GOT3 (cell line): ENCODE measurements around the gene APLP2.
"Not testable (repeated sequence)": the region's sequence is repeated elsewhere in the genome, so short reads cannot be mapped to it uniquely, and the experiment has no call there.

ENCODE experiments used
- DNase-seq: peaks from one replicate; lab custom pipeline; 2025; ENCODE audit warnings: mixed read lengths; lab: John Stamatoyannopoulos, UW

Gene APLP2

DNA sequence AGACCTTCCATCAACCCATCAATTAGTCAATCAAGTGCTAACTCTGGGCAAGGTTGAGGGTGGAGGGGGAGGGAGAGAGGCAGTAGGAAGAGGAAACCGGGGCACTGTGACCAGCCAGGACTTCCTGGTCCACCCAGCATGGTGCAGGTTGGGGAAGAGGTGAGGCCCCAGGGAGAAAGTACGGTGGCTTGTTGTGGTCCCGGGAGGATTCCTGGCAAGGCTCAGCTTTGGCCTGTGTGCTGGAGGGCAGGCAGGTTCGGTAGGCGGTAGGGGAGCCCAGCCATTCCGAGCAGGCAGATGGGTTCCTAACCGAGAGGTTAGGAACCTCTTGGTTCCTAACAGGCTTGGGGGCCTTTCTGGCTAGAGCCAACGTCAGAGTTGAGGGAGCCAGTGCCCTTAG is 100.7 kb downstream of the APLP2 start:
- no peak for DNase-seq

- no peak for DNase-seq
These were observed 101.8 kb downstream of the APLP2 start for GRCh38 chr11:130171534-130171933.

DNA sequence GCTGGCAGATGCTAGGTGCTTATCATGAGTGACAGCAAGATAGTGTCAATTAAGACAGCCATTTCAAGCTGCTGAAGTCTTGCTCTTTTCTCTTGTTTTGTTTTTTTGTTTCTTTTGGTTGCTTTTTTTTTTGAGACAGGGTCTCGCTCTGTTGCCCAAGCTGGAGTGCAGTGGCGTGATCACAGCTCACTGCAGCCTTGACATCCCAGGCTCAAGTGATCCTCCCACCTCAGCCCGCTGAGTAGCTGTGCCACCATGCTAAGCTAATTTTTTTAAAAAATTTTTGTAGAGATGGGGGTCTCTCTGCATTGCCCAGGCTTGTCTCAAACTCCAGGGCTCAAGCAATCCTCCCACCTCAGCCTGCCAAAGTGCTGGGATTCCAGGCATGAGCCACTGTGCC is 102.3 kb downstream of the APLP2 start:
- not testable (repeated sequence) for DNase-seq

GRCh38 chr11:130174642-130175041 is 104.9 kb downstream of the APLP2 start:
- DNase-seq = no peak

- DNase-seq = no peak
These were observed 106.2 kb downstream of the APLP2 start for GRCh38 chr11:130175898-130176297.

- no peak for DNase-seq
These were observed 108.1 kb downstream of the APLP2 start for GRCh38 chr11:130177782-130178181.

DNA sequence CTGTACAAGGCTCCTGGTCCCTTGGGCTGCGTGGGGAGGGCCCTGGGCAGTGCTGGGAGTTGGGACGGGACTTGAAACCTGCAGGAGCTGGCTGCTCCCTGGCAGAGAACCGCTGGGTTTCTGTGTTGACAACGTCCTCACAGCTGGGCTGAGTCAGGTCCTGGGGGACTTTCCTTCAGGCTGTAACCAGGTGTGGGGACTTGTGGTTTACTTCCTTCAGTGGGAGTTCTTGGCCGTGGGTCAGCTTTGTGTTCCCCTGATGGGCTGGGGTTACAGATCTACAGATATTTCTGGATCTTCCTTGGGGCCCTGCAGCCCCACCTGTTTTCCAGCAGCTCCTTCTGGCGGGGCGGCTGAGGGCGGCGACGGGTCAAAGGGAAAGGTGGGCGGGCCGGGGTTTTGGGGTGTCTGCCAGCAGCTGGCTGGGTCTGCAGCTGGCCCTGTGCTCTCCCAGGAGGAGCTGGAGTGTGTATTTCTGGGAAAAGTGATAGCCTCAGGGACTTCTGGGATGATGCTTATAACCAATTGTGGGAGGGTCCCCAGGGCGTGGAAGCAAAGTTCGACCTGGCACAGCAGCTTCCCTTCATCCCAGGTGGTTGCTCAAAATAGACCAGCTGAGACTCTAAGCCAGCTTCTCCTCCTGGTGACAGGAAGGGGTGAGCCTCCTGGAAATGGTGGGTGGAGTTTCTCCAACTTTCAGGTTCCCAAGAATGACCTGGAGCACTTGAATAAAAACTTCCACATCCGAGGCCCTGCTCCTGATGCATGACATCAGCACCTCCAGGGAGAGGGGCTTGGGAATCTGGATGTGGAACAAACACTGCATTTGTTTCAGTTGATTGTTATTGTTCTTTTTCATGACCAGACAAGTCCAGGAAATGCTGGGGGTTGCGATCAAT is 109.0 kb downstream of the APLP2 start:
- no peak for DNase-seq

DNA sequence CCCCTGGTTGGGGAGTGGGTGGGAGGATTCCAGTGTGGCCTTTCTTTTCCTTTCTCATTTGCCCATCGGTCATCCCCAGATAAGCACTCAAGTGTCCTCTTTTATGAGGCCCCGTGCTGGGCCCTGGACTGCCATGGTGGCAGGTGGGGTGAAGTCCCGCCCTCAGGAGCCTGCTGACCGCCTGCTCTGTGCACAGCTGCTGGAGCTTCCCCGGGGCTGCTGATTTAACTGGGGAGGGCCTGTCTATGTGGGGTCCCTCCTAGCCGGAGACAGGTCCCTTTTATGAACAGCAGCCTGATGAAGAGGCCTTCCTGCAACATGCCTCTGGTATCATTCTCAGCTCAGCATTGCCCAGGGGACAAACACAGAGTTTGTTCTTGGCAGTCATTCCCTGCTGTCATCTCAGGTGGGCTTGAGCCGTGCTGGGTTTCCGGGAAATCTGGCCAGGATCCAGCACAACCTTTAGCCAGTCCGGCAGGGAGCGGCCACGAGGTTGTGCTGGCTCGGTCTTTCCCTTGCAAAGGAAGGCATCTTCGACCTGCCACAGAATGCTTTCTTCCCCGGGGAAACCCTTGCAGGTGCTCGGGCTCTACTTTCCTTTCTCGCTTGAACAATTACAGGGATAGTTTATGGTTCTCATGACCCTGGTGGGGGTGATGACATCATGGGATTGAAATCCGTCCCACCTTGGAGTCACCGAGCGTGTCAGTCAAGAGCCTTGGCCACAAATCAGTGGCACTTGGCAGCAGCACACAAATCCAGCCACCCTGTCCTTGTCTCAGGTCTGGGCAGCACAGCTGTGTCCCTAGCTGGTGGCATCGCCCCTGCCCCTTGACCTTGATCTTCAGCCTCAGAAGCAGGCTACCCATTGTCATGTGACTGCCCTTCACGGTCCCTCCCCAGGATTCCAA is 110.0 kb downstream of the APLP2 start:
- DNase-seq = no peak

DNA sequence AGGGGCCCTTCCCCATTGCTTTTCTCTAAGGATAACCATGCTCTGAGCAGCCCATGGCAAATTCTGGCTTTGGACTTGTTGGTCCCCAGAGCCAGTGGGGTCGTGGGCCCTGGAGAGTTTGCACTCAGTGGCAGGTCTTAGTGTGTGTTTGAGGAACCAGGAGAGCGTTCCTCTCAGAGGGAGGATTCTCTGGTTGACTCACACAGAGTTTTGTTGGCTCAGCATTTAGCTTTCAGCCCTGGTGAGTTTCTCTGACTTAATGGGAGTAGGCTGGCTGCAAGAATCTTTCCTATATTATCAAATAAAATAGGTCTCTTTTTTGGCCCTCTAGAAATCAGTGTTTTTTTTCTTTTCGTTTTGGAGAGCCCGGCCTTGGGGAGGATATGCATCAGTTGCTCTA is 110.8 kb downstream of the APLP2 start:
- no peak for DNase-seq

GRCh38 chr11:130180896-130181294 is 111.2 kb downstream of the APLP2 start:
- no peak for DNase-seq

DNA sequence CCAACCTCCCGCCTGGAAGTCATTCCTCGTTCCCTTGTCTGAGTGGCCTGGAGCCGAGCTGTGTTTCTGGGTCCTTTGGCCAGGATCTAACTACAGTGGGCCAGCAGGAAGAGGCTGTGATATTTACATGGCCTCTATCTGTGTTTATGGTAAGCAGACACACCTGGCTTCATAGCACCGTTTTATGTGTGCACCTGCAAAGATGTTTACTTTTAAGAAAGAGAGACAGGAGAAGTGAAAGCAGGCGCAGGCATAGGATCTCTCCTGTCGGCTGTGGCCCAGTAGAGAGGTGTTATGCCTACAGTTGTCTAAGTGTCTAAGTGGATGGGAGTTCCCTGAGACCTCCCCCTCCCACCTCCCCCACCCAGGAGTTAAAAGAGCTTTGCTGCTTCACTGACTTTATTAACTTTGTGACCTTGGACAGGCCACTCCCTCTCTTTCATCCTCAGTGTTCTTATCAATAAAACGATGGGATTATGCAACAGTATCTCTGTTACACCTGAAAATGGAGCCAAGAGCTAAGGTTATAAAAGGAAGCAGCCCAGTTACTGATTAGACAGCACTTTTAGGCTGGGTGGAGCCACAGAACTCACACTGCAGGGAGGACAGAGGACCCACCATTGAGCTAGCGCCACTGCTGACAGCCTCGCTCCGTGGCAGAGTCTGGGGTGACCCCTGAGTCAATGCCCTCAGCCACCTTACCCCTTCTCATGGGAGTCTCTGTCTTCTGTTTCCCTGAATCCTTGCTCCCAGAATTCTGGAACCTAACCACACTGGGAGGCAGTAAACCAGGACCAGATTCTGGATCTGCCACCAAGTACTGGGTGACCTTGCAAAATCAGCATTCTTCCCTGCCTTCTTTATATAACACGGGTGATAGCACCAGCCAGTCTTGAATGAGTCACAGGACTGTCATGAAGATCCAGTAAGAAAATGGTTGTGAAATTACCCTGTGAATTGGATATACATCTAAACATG is 111.9 kb downstream of the APLP2 start:
- no peak for DNase-seq

DNA sequence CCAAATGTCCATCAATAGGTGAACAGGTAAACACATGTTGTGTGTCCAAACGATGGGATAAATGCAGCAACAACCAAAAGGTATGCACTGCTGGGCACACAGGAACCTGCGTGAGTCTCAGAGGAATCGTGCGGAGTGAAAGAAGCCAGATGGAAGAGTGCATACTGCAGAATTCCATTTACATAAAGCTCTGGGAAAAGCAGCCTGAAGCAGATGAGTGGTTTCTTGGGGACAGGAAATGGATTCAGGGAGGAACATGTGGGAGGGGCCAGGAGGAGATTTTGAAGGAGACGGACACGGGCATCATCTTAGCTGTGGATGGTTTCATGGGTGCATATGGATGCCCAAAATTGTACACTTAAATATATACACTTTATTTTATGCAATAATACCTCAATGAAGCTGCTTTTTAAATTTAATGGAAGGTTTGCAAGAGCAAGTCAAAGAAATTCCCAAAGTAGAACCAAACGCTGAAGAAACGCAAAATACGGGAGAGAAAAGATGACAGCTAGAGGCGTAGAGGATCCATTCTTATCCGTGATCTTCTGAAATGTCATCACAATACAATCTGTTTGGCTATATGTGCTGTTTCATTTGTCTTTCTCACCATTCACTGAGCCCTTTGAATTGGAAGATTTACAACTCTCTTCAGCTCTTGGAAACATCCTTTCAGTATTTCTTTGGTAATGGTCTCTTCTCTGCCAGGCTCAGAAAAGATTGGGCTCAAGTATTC is 114.3 kb downstream of the APLP2 start:
- no peak for DNase-seq

DNA sequence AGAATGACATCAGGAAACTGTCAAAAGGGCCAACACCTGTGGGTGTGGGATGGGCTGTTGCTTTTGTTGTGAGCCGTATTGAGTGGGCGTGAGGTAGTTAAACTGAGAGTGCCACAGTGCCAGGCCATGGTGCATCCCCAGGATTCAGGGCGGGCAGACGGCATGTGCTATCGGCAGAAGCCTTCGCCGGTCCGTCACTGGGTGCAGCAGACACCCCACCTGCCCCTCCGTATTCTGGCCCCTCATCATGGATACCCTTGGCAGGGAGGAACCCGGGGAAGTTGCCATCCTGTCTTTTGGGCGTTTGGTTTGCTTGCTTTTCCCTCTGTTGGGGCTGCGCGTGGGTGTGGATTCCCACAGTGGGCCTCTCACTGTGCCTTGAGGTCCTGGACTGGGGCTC is 117.4 kb downstream of the APLP2 start:
- no peak for DNase-seq

DNA sequence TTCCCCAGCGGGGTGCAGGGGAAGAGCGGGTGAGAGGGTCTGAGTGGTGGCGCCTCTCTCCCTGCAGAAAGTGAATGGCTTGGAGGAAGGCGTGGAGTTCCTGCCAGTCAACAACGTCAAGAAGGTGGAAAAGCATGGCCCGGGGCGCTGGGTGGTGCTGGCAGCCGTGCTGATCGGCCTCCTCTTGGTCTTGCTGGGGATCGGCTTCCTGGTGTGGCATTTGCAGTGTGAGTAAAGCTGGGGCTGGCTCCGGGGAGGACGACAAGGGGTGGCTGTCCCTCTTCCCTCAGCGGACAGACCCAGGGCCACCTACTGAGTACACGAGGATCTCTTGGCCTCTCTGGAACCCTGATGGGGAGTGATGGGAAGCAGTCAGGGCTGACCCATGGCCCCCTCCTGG is 118.4 kb downstream of the APLP2 start:
- DNase-seq = no peak

DNA sequence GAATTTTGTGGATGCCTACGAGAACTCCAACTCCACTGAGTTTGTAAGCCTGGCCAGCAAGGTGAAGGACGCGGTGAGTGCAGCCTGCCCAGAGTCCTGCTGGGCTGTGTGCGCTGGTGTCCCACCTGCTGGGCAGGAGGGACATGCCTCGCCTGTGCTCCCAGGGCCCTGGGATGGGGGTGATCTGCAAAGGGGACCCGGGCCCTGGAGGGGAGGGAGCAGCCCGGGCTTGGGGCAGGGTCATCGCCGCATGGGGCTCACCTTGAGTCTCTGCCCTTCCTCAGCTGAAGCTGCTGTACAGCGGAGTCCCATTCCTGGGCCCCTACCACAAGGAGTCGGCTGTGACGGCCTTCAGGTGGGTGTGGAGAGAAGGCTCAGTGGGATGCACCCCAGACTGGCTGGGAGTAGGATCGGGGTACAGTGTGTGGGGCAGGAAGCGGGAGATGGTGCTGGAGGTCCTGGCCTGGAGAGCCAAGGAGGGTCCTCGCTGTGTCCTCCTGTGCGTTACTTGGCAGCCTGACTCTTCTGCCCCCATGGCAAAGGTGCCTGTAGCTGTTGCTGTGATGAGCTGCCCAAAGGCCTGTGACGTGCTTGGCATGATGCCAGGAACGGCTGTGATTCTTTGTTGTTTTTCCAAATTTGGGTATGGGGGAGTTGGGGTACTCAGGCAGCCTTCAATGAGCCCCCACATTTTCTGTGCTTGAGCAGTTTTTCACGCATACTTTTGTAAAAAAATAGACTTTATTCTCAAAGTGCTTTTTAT is 119.1 kb downstream of the APLP2 start:
- DNase-seq = no peak

DNA sequence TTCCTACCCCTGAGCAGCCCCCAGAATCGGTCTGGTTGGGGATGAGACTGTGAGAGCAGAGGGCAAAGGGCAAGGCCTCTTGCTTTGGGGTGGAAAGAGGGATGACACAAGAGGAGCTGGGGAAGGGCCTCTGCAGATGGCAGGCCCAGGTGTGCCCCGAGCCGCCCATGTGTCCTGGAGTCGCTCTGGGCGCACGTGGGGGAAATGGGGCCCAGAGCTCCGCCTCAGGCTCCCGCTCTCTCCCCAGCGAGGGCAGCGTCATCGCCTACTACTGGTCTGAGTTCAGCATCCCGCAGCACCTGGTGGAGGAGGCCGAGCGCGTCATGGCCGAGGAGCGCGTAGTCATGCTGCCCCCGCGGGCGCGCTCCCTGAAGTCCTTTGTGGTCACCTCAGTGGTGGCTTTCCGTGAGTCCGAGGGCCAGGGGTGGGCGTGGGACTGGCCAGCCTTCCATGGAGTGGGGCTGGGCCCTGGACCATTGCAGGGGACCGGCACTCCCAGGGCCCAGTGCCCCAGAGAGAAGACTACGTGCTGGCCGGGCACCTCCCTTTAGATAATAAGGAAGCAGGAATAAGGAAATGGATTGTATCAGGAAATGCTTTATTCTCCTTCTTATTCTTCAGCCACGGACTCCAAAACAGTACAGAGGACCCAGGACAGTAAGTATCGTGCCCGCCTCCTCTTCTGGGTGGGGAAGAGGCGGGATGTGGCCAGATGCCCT is 120.0 kb downstream of the APLP2 start:
- no peak for DNase-seq

GRCh38 chr11:130190371-130190881 is 120.7 kb downstream of the APLP2 start:
- DNase-seq = no peak

GRCh38 chr11:130191896-130192295 is 122.2 kb downstream of the APLP2 start:
- no peak for DNase-seq

DNA sequence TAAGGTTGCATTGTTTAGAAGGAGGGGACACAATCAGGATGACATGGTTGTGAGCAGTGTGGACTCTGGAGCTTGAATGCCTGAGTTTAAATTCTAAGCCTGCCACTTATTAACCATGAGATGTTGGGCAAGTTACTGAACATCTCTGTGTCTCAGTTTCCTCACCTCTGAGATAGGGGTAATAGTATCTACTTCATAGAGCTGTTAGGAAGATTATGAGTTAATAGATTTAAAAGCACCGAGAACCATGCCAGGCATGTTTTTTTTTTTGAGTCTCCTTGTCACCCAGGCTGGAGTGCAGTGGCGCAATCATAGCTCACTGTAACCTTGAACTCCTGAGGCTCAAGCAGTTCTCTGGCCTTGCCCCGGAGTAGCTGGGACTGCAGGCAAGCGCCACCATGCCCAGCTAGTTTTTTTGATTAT is 123.2 kb downstream of the APLP2 start:
- DNase-seq = no peak
